A673 (cell line): ENCODE data around the gene SIK3. TPM values are rescaled to one million over a fixed set of nuclear protein-coding genes. Genes with fewer than 3 reads are reported as not detected.

Source experiments
- BruUV-seq: library from RNA; stranded (reverse); fragments of 400-500 nt; replicated peaks from 2 replicates; lab custom pipeline; 2021; lab: Mats Ljungman, UMichigan
- CTCF ChIA-PET: fragments of 300-600 bp; sonication (Branson Sonifier 250); formaldehyde crosslinking; loops from one replicate; lab custom pipeline; 2022; ENCODE audit warnings: antibody characterized with exemption; lab: Charles Lee
- POLR2A ChIA-PET: fragments of 300-600 bp; sonication (Branson Sonifier 250); formaldehyde crosslinking; loops from one replicate; lab custom pipeline; 2022; ENCODE audit warnings: antibody characterized with exemption; ENCODE audit not compliant: low non-redundant PET; lab: Charles Lee
- DNase-seq: peaks from one replicate; pipeline ENCODE4 v3.0.0-alpha.2; 2015; ENCODE audit warnings: low spot score
- H3K27ac ChIP-seq: fragments of 200-600 bp; sonication (generic); 2 replicates; pipeline ENCODE4 v1.5.1; 2016; ENCODE audit warnings: mixed run types, low read depth, mild to moderate bottlenecking, mixed read lengths, antibody characterized with exemption, low read length; ENCODE audit not compliant: poor library complexity, severe bottlenecking
- H3K27me3 ChIP-seq: fragments of 200-600 bp; sonication (generic); replicated peaks from 2 replicates; pipeline ENCODE4 v1.6.1; 2017; ENCODE audit warnings: mixed run types, low read depth, mild to moderate bottlenecking, mixed read lengths, antibody characterized with exemption, low read length; ENCODE audit not compliant: insufficient read depth, poor library complexity
- H3K36me3 ChIP-seq: fragments of 200-600 bp; sonication (generic); 2 replicates; pipeline ENCODE4 v1.6.1; 2016; ENCODE audit warnings: mixed run types, mild to moderate bottlenecking, mixed read lengths, antibody characterized with exemption, low read length; ENCODE audit not compliant: insufficient read depth, poor library complexity, severe bottlenecking
- H3K4me1 ChIP-seq: fragments of 200-600 bp; sonication (generic); 2 replicates; pipeline ENCODE4 v1.6.1; 2017; ENCODE audit warnings: mixed run types, mild to moderate bottlenecking, mixed read lengths, antibody characterized with exemption, low read length; ENCODE audit not compliant: insufficient read depth, poor library complexity, severe bottlenecking
- H3K4me3 ChIP-seq: fragments of 200-600 bp; sonication (generic); 2 replicates; pipeline ENCODE4 v1.5.1; 2016; ENCODE audit warnings: low read depth, mixed run types, mild to moderate bottlenecking, mixed read lengths, low read length; ENCODE audit not compliant: poor library complexity, severe bottlenecking
- H3K9me3 ChIP-seq: fragments of 200-600 bp; sonication (generic); 2 replicates; pipeline ENCODE4 v1.6.1; 2016; ENCODE audit warnings: mixed run types, low read depth, mild to moderate bottlenecking, mixed read lengths, antibody characterized with exemption, low read length; ENCODE audit not compliant: poor library complexity, severe bottlenecking
- EZH2 ChIP-seq: fragments of 200-600 bp; sonication (generic); IDR thresholded peaks from 2 replicates; pipeline ENCODE4 v1.6.1; 2017; ENCODE audit warnings: borderline replicate concordance, low read depth, mild to moderate bottlenecking, mixed read lengths, antibody characterized with exemption, low read length; ENCODE audit not compliant: poor library complexity, severe bottlenecking
- intact Hi-C: fragments of 100-400 bp; cut with micrococcal nuclease; formaldehyde crosslinking; loops from one replicate; pipeline ENCODE4 v1.10.0; 2022; ENCODE audit not compliant: unreplicated experiment
- total RNA-seq: library from RNA; stranded (reverse); gene quantifications from 2 replicates; pipeline ENCODE4 v1.2.3, GENCODE V29; 2021
- TF ChIP-seq, protein P1 (sequence below): fragments of 300-800, 200-600 bp; sonication (generic); conservative IDR thresholded peaks from 2 replicates; pipeline ENCODE4 v1.5.1; 2017; ENCODE audit warnings: low read depth, mild to moderate bottlenecking, antibody characterized with exemption, low read length, moderate library complexity, mixed read lengths

SIK3 gene
- total RNA-seq, 1 experiment from 2014 or later = 81.7 TPM

DNA sequence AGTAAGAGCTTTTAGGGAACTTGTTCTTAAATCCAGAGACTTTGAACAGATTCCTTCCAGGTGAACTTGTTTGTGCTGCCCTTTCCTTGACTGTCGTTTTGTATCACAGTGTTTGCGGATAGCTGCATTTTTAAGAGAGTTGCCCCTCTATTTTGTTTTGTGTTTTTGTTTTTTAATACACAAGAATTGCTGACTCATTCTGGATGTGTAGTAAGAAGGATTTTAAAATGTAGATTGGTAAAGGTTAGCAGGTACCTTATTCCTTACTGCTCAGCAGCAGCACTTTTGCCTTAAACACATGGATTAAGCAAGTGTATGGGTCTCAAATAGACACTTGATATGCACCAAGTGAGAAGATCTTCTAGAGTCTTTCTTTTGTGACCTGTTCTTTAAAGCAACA lies 297.6 kb downstream of the SIK3 start:
- DNase-seq = no peak
- BruUV-seq = no TSS peak
- ChIA-PET CTCF (no interaction called here), POLR2A (no interaction called here)
- Histone ChIP-seq H3K36me3 (no peaks in the 10 kb centered on the region), H3K27ac (no peak overlapping the region), H3K27me3 (no peaks in the 10 kb centered on the region), H3K4me1 (no peaks in the 10 kb centered on the region), H3K4me3 (no peak overlapping the region), H3K9me3 (no peaks in the 10 kb centered on the region)
- intact Hi-C loops = no loop called here
- TF ChIP-seq, protein P1, sequence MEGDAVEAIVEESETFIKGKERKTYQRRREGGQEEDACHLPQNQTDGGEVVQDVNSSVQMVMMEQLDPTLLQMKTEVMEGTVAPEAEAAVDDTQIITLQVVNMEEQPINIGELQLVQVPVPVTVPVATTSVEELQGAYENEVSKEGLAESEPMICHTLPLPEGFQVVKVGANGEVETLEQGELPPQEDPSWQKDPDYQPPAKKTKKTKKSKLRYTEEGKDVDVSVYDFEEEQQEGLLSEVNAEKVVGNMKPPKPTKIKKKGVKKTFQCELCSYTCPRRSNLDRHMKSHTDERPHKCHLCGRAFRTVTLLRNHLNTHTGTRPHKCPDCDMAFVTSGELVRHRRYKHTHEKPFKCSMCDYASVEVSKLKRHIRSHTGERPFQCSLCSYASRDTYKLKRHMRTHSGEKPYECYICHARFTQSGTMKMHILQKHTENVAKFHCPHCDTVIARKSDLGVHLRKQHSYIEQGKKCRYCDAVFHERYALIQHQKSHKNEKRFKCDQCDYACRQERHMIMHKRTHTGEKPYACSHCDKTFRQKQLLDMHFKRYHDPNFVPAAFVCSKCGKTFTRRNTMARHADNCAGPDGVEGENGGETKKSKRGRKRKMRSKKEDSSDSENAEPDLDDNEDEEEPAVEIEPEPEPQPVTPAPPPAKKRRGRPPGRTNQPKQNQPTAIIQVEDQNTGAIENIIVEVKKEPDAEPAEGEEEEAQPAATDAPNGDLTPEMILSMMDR = no peak
- no peak for TF ChIP-seq EZH2

DNA sequence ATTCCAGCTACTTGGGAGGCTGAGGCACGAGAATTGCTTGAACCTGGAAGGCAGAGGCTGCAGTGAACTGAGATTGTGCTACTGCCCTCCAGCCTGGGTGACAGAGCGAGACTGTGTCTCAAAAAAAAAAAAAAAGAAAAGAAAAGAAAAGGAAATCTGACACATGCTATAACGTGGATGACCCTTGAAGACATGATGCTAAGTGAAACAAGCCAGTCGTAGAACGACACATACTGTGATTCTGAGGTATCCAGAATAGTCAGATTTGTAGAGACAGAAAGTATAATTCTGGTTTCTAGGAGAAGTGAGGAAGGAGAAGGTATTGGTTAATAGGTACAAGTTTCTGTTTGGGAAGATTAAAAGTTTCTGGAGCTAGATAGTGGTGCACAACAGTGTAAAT lies 299.9 kb downstream of the SIK3 start:
- Histone ChIP-seq H3K9me3 (no peaks in the 10 kb centered on the region), H3K4me3 (no peak overlapping the region), H3K27ac (no peak overlapping the region), H3K27me3 (no peaks in the 10 kb centered on the region), H3K4me1 (no peaks in the 10 kb centered on the region), H3K36me3 (no peaks in the 10 kb centered on the region)
- DNase-seq = no peak
- POLR2A ChIA-PET = interaction anchor here (0.5 kb wide), 1 partner anchor 36 kb away, joined by 3 read pairs; no protein-coding TSS in a partner anchor
- intact Hi-C loops = no loop called here
- CTCF ChIA-PET = no interaction called here
- BruUV-seq = no TSS peak
- TF ChIP-seq, protein P1 = no peak
- TF ChIP-seq EZH2 = no peak

DNA sequence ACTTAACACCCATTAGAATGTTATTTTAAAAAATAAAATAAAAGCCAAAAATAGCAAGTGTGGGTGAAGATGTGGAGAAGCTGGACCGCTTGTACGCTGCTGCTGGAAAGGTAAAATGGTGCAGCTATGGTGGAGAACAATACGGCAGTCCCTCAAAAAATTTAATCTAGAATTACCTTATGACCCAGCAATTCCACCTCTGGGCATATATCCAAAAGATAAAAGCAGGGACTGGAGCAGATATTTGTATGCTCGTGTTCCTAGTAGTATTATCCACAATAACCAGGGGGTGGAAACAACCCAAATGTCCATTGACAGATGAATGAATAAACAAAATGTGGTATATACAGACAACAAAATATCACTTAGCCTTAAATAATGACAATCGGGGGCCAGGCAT lies 300.4 kb downstream of the SIK3 start:
- POLR2A ChIA-PET = no interaction called here
- no peak for DNase-seq
- TF ChIP-seq EZH2 = no peak
- TF ChIP-seq, protein P1 = no peak
- no peaks in the 10 kb centered on the region for H3K27me3 ChIP-seq
- intact Hi-C loops = no loop called here
- no peak overlapping the region for H3K27ac ChIP-seq
- BruUV-seq = no TSS peak
- no peaks in the 10 kb centered on the region for H3K4me1 ChIP-seq
- no peaks in the 10 kb centered on the region for H3K9me3 ChIP-seq
- no peaks in the 10 kb centered on the region for H3K36me3 ChIP-seq
- H3K4me3 ChIP-seq = no peak overlapping the region
- CTCF ChIA-PET = no interaction called here
